H9 (cell line): Measurements from ENCODE around the gene SOX13. TPM values are rescaled to one million over a fixed set of nuclear protein-coding genes. Genes with fewer than 3 reads are reported as not detected.

Source experiments
- DNase-seq: peaks from one replicate; pipeline ENCODE4 v3.0.0-alpha.2; 2017
- H2AFZ ChIP-seq: one replicate; pipeline ENCODE4 v1.6.1; 2013; ENCODE audit warnings: mild to moderate bottlenecking, low read length, control low read depth, moderate library complexity
- H2AK5ac ChIP-seq: 2 replicates; pipeline ENCODE4 v1.6.1; 2013; ENCODE audit warnings: low read length, control low read depth, mixed read lengths; ENCODE audit not compliant: insufficient read length
- H2BK120ac ChIP-seq: one replicate; pipeline ENCODE4 v1.6.1; 2013; ENCODE audit warnings: low read depth, mild to moderate bottlenecking, low read length, control low read depth, inconsistent platforms; ENCODE audit not compliant: poor library complexity, severe bottlenecking
- H2BK12ac ChIP-seq: 2 replicates; pipeline ENCODE4 v1.6.1; 2013; ENCODE audit warnings: low read length, control low read depth, mixed read lengths, low read depth; ENCODE audit not compliant: insufficient read length
- H2BK15ac ChIP-seq: 2 replicates; pipeline ENCODE4 v1.6.1; 2013; ENCODE audit warnings: low read depth, low read length, control low read depth
- H2BK20ac ChIP-seq: one replicate; pipeline ENCODE4 v1.6.1; 2013; ENCODE audit warnings: low read depth, mild to moderate bottlenecking, low read length, control low read depth, inconsistent platforms; ENCODE audit not compliant: poor library complexity, severe bottlenecking
- H2BK5ac ChIP-seq: 2 replicates; pipeline ENCODE4 v1.6.1; 2013; ENCODE audit warnings: low read length, control low read depth, mixed read lengths; ENCODE audit not compliant: insufficient read length
- H3K14ac ChIP-seq: 2 replicates; pipeline ENCODE4 v1.6.1; 2013; ENCODE audit warnings: low read length, control low read depth; ENCODE audit not compliant: insufficient read depth
- H3K18ac ChIP-seq: 2 replicates; pipeline ENCODE4 v1.6.1; 2013; ENCODE audit warnings: low read depth, mild to moderate bottlenecking, mixed read lengths, low read length, control low read depth; ENCODE audit not compliant: insufficient read length
- H3K23ac ChIP-seq: 2 replicates; pipeline ENCODE4 v1.6.1; 2013; ENCODE audit warnings: low read length, control low read depth, mixed read lengths, low read depth; ENCODE audit not compliant: insufficient read length
- H3K23me2 ChIP-seq: 2 replicates; pipeline ENCODE4 v1.6.1; 2013; ENCODE audit warnings: low read depth, mild to moderate bottlenecking, mixed read lengths, low read length, control low read depth; ENCODE audit not compliant: insufficient read length, poor library complexity, severe bottlenecking
- H3K27ac ChIP-seq: 2 replicates; pipeline ENCODE4 v1.5.1; 2013; ENCODE audit warnings: low read length, control low read depth, mixed read lengths, low read depth; ENCODE audit not compliant: insufficient read length
- H3K27me3 ChIP-seq: 2 replicates; pipeline ENCODE4 v1.6.1; 2013; ENCODE audit warnings: low read length, control low read depth, inconsistent platforms; ENCODE audit not compliant: insufficient read depth
- H3K4ac ChIP-seq: 2 replicates; pipeline ENCODE4 v1.6.1; 2013; ENCODE audit warnings: low read depth, mild to moderate bottlenecking, control low read depth, inconsistent platforms, low read length, moderate library complexity
- H3K4me1 ChIP-seq: 2 replicates; pipeline ENCODE4 v1.6.1; 2013; ENCODE audit warnings: low read length, control low read depth, inconsistent platforms; ENCODE audit not compliant: insufficient read depth
- H3K4me2 ChIP-seq: 2 replicates; pipeline ENCODE4 v1.6.1; 2013; ENCODE audit warnings: low read length, control low read depth, mixed read lengths; ENCODE audit not compliant: insufficient read length, insufficient read depth
- H3K56ac ChIP-seq: 2 replicates; pipeline ENCODE4 v1.6.1; 2013; ENCODE audit warnings: low read depth, mild to moderate bottlenecking, mixed read lengths, low read length, control low read depth; ENCODE audit not compliant: insufficient read length
- H3K79me1 ChIP-seq: 2 replicates; pipeline ENCODE4 v1.6.1; 2013; ENCODE audit warnings: low read depth, mild to moderate bottlenecking, moderate library complexity, low read length, control low read depth, inconsistent platforms; ENCODE audit not compliant: insufficient read depth, poor library complexity, severe bottlenecking
- H3K79me2 ChIP-seq: 2 replicates; pipeline ENCODE4 v1.6.1; 2013; ENCODE audit warnings: low read length, control low read depth, inconsistent platforms; ENCODE audit not compliant: insufficient read depth
- H3K9ac ChIP-seq: 2 replicates; pipeline ENCODE4 v1.6.1; 2013; ENCODE audit warnings: low read length, control low read depth, mixed read lengths; ENCODE audit not compliant: insufficient read length; ENCODE audit errors: extremely low read depth
- H3K9me3 ChIP-seq: one replicate; pipeline ENCODE4 v1.6.1; 2013; ENCODE audit warnings: low read depth, low read length, inconsistent platforms; ENCODE audit not compliant: control insufficient read depth
- H3T11ph ChIP-seq: one replicate; pipeline ENCODE4 v1.6.1; 2013; ENCODE audit warnings: mild to moderate bottlenecking, low read length, control low read depth, inconsistent platforms
- H4K20me1 ChIP-seq: one replicate; pipeline ENCODE4 v1.6.1; 2013; ENCODE audit not compliant: control insufficient read depth, insufficient read length, insufficient read depth
- H4K5ac ChIP-seq: 2 replicates; pipeline ENCODE4 v1.6.1; 2013; ENCODE audit warnings: low read depth, mild to moderate bottlenecking, mixed read lengths, low read length, control low read depth; ENCODE audit not compliant: insufficient read length
- H4K8ac ChIP-seq: replicated peaks from 2 replicates; pipeline ENCODE4 v1.6.1; 2013; ENCODE audit warnings: low read length, control low read depth, mixed read lengths, low read depth; ENCODE audit not compliant: insufficient read length
- H4K91ac ChIP-seq: 2 replicates; pipeline ENCODE4 v1.6.1; 2013; ENCODE audit warnings: low read depth, mild to moderate bottlenecking, moderate library complexity, mixed read lengths, low read length, control low read depth; ENCODE audit not compliant: insufficient read length
- H3K27ac Mint-ChIP-seq, 3 experiments: 2 replicates in 2 of 3; 3 replicates in 1 of 3; pipeline ENCODE4 v1.8.0; 2020 to 2021; ENCODE audit warnings: mixed read lengths in 3 of 3, mild to moderate bottlenecking in 1 of 3, moderate library complexity in 1 of 3
- H3K27me3 Mint-ChIP-seq: 2 replicates; pipeline ENCODE4 v1.8.0; 2021; ENCODE audit warnings: low read depth, mild to moderate bottlenecking, moderate library complexity, mixed read lengths
- H3K36me3 Mint-ChIP-seq, 3 experiments: 2 replicates in 2 of 3; 3 replicates in 1 of 3; pipeline ENCODE4 v1.8.0; 2020 to 2021; ENCODE audit warnings: low read depth in 3 of 3, mixed read lengths in 3 of 3; ENCODE audit not compliant: insufficient read depth in 1 of 3
- H3K4me1 Mint-ChIP-seq, 2 experiments: 2 replicates each; pipeline ENCODE4 v1.8.0; 2020; ENCODE audit warnings: mixed read lengths in 2 of 2
- H3K4me3 Mint-ChIP-seq, 2 experiments: 2 replicates in 1 of 2; 3 replicates in 1 of 2; pipeline ENCODE4 v1.8.0; 2020 to 2021; ENCODE audit warnings: mild to moderate bottlenecking in 2 of 2, mixed read lengths in 2 of 2, moderate library complexity in 1 of 2
- H3K9me3 Mint-ChIP-seq, 2 experiments: 2 replicates in 1 of 2; 3 replicates in 1 of 2; pipeline ENCODE4 v1.8.0; 2020; ENCODE audit warnings: mild to moderate bottlenecking in 2 of 2, mixed read lengths in 2 of 2, moderate library complexity in 1 of 2
- CTCF ChIP-seq: fragments of 200-600 bp; sonication (generic); conservative IDR thresholded peaks from 3 replicates; pipeline ENCODE4 v1.8.0; 2021; ENCODE audit warnings: antibody characterized with exemption, mild to moderate bottlenecking
- WGBS: extraction: QIAGEN DNeasy Blood & Tissue Kit; methylation state at CpG from one replicate; pipeline ENCODE4 v1.1.7; 2013; ENCODE audit warnings: missing lambda C conversion rate, low lambda C conversion rate, mixed read lengths; ENCODE audit not compliant: insufficient read length; ENCODE audit errors: extremely low coverage; 5-methylcytosine and 5-hydroxymethylcytosine counted together
- total RNA-seq: library from RNA; stranded (reverse); gene quantifications from 2 replicates; pipeline ENCODE4 v1.2.1, GENCODE V29; 2021

SOX13 gene
- total RNA-seq, 1 experiment from 2014 or later, result 120 TPM

- no CpG with 5 or more reads among the region's 29 CpGs for WGBS
- DNase-seq, result peak; percentile 88
- H3K56ac ChIP-seq, result no peak overlapping the region
- no peaks in the 10 kb centered on the region for H3K9me3 ChIP-seq
- peak overlapping the region; percentile 12 for H3K4me2 ChIP-seq
- no peak overlapping the region for H2BK15ac ChIP-seq
- H3K27ac ChIP-seq, result no peak overlapping the region
- no peak overlapping the region for H2BK5ac ChIP-seq
- no peak overlapping the region for H4K91ac ChIP-seq
- H3K4ac ChIP-seq, result no peak overlapping the region
- no peak overlapping the region for H4K5ac ChIP-seq
- no peaks in the 10 kb centered on the region for H4K20me1 ChIP-seq
- Mint-ChIP-seq H3K4me1 (peaks cover 37 to 40% of the 10 kb centered on the region in 2 experiments), H3K36me3 (peaks cover 14 to 63% (median 31%) of the 10 kb centered on the region in 3 experiments; a peak in 6 of 7 replicates), H3K27me3 (no peaks in the 10 kb centered on the region; the same call in 1 of the 2 replicates), H3K4me3 (peak overlapping the region; percentile 50 to 56; a peak in 4 of 5 replicates), H3K27ac (peak overlapping the region; percentile 49 to 84 (median 59); a peak in 5 of 7 replicates), H3K9me3 (no peaks in the 10 kb centered on the region; a peak in 1 of 5 replicates)
- H2AFZ ChIP-seq, result no peak overlapping the region
- H2AK5ac ChIP-seq, result no peak overlapping the region
- peaks cover 4% of the 10 kb centered on the region for H3K23me2 ChIP-seq
- H3K18ac ChIP-seq, result no peak overlapping the region
- no peak overlapping the region for H3K23ac ChIP-seq
- H3K4me1 ChIP-seq, result no peaks in the 10 kb centered on the region; the same call in 1 of the 2 replicates
- no peak overlapping the region for H3K9ac ChIP-seq
- H3K79me1 ChIP-seq, result no peaks in the 10 kb centered on the region
- no peak overlapping the region for H2BK20ac ChIP-seq
- no peaks in the 10 kb centered on the region for H3K27me3 ChIP-seq
- no peak overlapping the region for H3T11ph ChIP-seq
- H3K14ac ChIP-seq, result peak overlapping the region; percentile 33; the same call in 1 of the 2 replicates
- TF ChIP-seq CTCF, result peak; percentile 96
- peak overlapping the region; percentile 12 for H2BK120ac ChIP-seq
- H4K8ac ChIP-seq, result no peak overlapping the region
- no peaks in the 10 kb centered on the region for H3K79me2 ChIP-seq
- H2BK12ac ChIP-seq, result no peak overlapping the region
Observed at GRCh38 chr1:204128964-204129896, 56.3 kb downstream of the SOX13 start.
